Measurements from ENCODE around the gene LSM8. TPM values are rescaled to one million over a fixed set of nuclear protein-coding genes. Genes with fewer than 3 reads are reported as not detected.

LSM8 gene
- total RNA-seq, 1 experiment from 2014 or later, result 29.4 TPM

- TF ChIP-seq REST (IDR thresholded peaks at IDR 0.05; ENCODE audit: low read depth) (no peak), TCF7L2 (IDR thresholded peaks at IDR 0.05; ENCODE audit: borderline replicate concordance, extremely low read depth, insufficient read depth, insufficient read length) (no peak), ELF1 (IDR thresholded peaks at IDR 0.05; ENCODE audit: borderline replicate concordance, low read depth) (no peak)
These were observed 42.0 kb upstream of the LSM8 start (continued) for GRCh38 chr7:118142012-118142411.

GRCh38 chr7:118148930-118149329 lies 35.0 kb upstream of the LSM8 start:
- no TSS peak for BruUV-seq (replicated peaks)
- intact Hi-C loops (cut with micrococcal nuclease), result no loop called here
- TF ChIP-seq JUND (IDR thresholded peaks at IDR 0.05), result no peak
- TF ChIP-seq ZFX (IDR thresholded peaks at IDR 0.05), result no peak
- TF ChIP-seq ZBTB33 (IDR thresholded peaks at IDR 0.05; ENCODE audit: extremely low read depth, insufficient replicate concordance, low read length), result no peak
- TF ChIP-seq SIN3A (IDR thresholded peaks at IDR 0.05; ENCODE audit: low read depth), result no peak
- no peak for TF ChIP-seq REST (IDR thresholded peaks at IDR 0.05; ENCODE audit: low read depth)
- TF ChIP-seq MAX (IDR thresholded peaks at IDR 0.05), result no peak
- no peak for TF ChIP-seq EGR1 (IDR thresholded peaks at IDR 0.05; ENCODE audit: low read depth)
- no peak for TF ChIP-seq POLR2AphosphoS5 (IDR thresholded peaks at IDR 0.05; ENCODE audit: low read depth, low read length)
- no peak for TF ChIP-seq YY1 (IDR thresholded peaks at IDR 0.05; ENCODE audit: extremely low read depth, insufficient replicate concordance, low read depth, low read length)
- no peak for TF ChIP-seq SP1 (IDR thresholded peaks at IDR 0.05; ENCODE audit: low read depth)
- TF ChIP-seq RAD21 (IDR thresholded peaks at IDR 0.05; ENCODE audit: low read depth), result no peak
- no peak for TF ChIP-seq CEBPB (IDR thresholded peaks at IDR 0.05; ENCODE audit: low read depth)
- no peak for TF ChIP-seq POLR2A (IDR thresholded peaks at IDR 0.05; ENCODE audit: borderline replicate concordance, extremely low read depth, insufficient read depth, insufficient read length)

More at GRCh38 chr7:118148930-118149329, 35.0 kb upstream of the LSM8 start:
- POLR2A ChIA-PET, result no interaction called here
- Histone ChIP-seq H3K4me1 (ENCODE audit: control insufficient read depth in 1 of 2, insufficient read depth in 2 of 2, low read length in 2 of 2) (no peaks in the 10 kb centered on the region), H3K9me2 (ENCODE audit: insufficient read depth) (no peaks in the 10 kb centered on the region), H3K27ac (ENCODE audit: low read depth, low read length) (no peak overlapping the region), H3K4me3 (replicated peaks in 1 of 2; ENCODE audit: low read depth in 1 of 2, low read length in 2 of 2) (no peak overlapping the region), H3K79me2 (ENCODE audit: insufficient read depth, low read length) (no peaks in the 10 kb centered on the region), H3K9me3 (ENCODE audit: control insufficient read depth in 1 of 2, insufficient read depth in 1 of 2, low read depth in 1 of 2, low read length in 2 of 2) (no peaks in the 10 kb centered on the region), H3K9ac (ENCODE audit: low read length) (no peak overlapping the region), H3K36me3 (ENCODE audit: control insufficient read depth in 1 of 2, insufficient read depth in 2 of 2, low read length in 2 of 2) (no peaks in the 10 kb centered on the region), H4K20me1 (ENCODE audit: insufficient read depth) (no peaks in the 10 kb centered on the region), H3K27me3 (ENCODE audit: insufficient read depth, low read length) (no peaks in the 10 kb centered on the region), H3K4me2 (ENCODE audit: low read length) (no peak overlapping the region), H2AFZ (ENCODE audit: low read depth, low read length, poor library complexity, severe bottlenecking) (no peak overlapping the region)
- no peak for DNase-seq (ENCODE audit: low read depth, low spot score)
- ATAC-seq, result no peak
- CTCF ChIA-PET, result no interaction called here
- RAD21 ChIA-PET (ENCODE audit: low non-redundant PET in 1 of 2, low total read pairs in 2 of 2, uncharacterized antibody in 2 of 2, unreplicated experiment in 2 of 2), result no interaction called here

Data from HCT116 (cell line).